HG02642 (cell line): ENCODE data around the gene TGFBR3L.
"Not testable (repeated sequence)": the region's sequence is repeated elsewhere in the genome, so short reads cannot be mapped to it uniquely, and the experiment has no call there.

Source experiments
- ATAC-seq: cut with Tn5 transposase; IDR thresholded peaks from one replicate; pipeline ENCODE4 v1.9.1; 2021; ENCODE audit warnings: mild to moderate bottlenecking; ENCODE audit not compliant: unreplicated experiment, poor library complexity

Gene TGFBR3L

DNA sequence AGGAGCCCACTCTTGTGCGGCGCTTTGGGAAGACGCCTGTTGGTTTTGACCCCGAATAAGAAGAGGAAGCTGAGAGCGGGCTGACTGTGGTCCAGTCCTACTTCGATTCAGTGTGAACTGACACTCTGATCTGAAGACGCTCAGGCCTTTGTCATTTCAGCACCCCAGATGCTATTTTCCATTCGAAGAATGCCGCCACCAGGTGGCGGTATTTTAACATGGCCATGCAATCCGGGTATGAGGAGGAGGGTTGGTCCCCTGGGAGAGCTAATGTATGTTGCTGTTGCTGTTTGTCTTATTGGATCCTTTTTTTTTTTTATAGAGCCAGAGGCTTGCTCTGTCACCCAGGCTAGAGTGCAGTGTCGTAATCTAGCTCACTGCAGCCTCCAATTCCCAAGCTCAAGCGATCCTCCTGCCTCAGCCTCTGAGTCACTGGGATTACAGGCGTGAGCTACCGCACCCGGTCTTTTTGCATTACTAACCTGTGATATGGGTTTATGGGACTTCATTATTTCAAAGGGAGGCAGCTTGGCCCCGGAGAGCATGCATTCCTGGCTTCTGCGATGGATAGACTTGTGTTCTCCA, 29.6 kb downstream of the TGFBR3L start:
- ATAC-seq = peak; percentile 24

DNA sequence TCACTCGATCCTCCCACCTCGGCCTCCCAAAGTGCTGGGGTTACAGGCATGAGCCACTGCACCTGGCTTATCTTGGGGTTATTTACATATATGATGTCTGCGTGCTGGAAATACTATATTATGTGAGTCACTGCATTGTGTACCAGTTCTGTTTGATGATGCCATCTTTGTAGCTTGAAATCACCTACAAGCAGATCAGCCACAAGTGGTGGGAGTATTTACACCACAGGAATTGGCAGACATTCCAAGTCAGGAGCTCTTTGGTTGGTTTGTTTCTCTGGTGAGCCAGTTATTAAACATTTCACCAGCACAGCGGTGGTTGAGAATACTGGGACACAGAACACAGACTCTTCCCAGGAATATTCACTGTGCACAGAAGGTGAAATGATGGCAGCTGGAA, 33.3 kb downstream of the TGFBR3L start:
- no peak for ATAC-seq

DNA sequence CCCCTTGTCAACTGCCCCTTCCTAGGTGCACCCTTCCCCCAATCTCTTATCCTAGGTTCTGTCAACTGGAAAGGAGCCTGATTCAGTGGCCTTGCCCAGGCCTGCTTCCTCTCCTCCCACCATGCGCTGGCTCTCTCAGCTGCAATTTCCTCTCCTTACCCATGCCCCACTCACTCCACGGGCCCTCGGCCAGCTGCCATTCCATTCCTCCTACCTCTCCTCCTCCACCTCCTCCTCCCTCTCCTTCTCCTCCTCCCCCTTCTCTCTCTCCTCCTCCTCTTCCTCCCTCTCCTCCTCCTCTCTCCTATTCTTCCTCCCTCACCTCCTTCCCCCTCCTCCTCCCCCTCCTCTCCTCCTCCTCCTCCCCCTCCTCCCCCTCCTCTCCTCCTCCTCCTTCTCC, 38.4 kb downstream of the TGFBR3L start:
- no peak for ATAC-seq

DNA sequence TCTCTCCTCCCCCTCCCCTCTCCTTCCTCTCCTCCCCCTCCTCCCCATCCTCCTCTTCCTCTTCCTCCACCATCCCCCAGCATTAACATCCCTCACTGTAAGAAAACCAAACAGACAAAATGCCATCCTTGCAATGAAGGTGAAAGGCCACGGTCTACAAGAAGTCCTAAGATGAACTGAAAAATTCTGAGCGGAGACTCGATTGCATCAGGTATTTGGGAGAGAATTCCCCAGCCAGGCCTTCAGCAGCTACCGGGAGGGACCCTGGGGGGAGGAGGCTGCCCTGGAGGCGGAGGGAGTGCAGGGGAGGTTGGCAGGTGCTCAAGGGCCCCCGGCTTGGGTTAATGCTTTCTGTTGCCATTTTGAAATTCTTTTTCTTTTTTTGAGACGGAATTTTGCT, 38.9 kb downstream of the TGFBR3L start:
- no peak for ATAC-seq

DNA sequence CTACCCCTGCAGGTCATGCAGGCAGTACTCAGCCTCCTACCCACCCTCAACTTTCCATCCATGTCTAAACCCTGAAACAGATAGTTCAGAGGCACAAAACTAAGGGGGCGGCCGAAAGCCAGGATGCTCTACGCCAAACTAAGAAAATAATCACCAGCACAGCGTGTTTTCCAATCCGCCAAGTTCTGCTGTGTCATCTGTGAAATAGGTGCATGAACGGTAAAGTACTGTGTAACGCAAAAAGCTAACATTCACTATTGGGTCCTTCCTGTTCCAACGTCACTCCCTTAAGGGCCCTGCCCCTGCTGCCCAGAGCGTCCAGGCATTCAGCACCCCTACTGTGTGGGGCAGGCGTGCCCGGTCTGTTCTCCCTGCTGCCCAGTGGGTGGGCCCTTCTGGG, 41.1 kb downstream of the TGFBR3L start:
- ATAC-seq = no peak

DNA sequence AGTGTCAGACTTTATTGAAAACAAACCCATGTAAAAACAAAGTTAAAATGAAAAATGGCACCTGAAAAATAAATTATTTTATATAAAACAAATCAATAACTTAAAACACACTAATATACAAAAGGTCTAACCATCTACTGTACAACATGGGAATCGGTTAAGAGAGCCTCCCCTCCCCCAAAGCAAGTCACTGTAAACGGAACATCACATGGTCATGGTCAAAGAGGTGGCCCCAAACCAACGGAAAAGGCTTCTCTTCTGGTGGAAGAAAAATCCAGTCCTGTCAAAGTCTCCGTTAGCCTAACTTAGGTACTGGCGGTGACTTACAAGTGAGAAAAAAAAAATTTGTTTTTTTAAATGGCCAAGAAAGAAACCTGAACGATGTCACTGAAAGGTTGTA, 44.6 kb downstream of the TGFBR3L start:
- no peak for ATAC-seq

DNA sequence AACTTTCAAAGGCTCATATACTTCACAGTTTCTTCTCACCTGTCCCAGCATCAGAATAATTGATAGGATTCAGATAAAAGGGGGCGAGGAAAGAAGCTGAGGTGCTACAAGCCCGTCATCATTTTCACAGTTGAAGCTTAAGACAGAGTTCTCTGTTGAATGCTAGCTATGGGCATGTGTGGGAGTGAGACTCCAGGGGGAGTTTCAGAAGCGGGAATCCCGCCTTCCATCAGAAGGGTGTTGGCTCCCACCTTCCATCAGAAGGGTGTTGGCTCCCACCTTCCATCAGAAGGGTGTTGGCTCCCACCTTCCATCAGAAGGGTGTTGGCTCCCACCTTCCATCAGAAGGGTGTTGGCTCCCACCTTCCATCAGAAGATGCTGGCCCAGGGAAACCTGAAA, 46.5 kb downstream of the TGFBR3L start:
- not testable (repeated sequence) for ATAC-seq

DNA sequence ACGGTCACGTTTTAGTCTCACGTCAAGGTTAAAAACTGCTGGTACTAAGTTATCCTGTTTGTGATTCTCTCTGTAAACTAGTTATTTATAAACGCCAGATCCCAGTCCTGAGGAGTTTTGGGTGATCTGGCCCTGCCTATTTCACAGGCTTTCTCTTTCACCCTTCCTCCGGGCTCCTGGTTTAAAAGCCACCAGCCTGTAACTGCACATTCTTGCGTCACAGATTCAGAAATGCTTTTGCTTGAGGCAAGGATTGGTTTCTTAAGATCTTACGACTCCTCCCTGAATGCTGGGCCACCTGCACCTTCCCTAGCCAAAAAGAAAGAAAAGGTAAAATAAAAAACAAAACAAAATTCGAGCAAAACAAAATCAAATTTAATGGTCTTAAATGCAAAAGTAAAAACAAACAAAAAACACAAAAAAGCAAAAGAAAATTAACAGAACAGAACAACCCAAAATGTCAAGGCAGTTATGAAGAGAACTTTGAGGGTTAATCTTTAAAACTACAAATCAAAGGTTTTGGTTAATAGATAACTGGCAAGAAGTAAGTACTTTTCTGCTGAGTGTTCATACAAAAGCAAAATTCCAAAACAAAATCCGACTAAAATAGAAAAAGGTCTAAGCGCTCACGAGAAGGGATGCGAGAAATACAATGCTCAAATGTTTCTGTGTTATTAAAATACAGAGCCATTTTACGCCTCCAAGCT, 47.4 kb downstream of the TGFBR3L start:
- no peak for ATAC-seq

DNA sequence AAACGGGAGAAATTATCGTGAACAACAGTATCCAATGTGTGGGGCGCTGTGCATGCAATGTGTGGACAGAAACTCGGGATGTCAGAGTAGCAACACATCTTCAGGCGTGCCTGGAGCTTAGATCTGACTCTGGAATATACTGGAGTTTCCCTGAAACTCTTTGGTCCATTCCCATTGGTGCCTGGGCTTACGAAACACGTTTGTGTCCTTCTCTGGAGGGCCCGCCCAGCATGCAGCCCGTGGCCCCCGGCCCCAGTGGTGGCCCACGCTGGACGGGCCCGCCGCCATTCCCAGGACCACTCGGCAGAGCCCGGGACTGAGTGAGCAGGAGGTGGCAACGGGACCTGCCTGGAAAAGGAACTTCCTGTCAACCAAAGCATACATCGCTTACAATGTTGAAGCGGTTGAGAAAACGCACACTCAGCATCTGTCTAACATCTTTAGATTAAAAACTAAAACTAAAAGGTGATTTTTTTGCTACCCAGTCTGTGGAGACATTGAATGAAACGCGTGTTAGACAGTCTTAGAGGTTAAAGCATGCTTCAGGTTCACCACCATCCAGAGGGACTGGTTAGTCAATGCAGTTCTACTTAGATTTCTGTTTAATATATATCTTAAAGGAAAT, 48.1 kb downstream of the TGFBR3L start:
- ATAC-seq = no peak

DNA sequence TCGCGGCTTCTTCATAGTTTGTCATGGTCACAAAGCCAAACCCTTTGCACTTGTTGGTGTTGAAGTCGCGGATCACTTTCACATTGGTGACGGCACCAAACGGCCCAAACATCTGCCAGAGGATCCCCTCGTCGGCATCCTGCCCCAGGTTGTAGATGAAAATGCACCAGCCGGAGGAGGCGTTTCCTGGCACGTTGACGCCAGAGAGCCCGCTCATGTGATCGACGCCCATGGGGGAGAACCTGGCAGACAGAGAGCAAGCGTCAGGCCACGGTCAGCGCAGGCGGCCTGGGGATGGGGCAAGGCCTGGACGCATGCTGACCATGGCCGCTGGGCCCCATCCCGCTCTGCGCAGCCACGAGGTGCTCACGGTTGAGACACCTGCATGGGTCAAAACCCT, 48.9 kb downstream of the TGFBR3L start:
- no peak for ATAC-seq

DNA sequence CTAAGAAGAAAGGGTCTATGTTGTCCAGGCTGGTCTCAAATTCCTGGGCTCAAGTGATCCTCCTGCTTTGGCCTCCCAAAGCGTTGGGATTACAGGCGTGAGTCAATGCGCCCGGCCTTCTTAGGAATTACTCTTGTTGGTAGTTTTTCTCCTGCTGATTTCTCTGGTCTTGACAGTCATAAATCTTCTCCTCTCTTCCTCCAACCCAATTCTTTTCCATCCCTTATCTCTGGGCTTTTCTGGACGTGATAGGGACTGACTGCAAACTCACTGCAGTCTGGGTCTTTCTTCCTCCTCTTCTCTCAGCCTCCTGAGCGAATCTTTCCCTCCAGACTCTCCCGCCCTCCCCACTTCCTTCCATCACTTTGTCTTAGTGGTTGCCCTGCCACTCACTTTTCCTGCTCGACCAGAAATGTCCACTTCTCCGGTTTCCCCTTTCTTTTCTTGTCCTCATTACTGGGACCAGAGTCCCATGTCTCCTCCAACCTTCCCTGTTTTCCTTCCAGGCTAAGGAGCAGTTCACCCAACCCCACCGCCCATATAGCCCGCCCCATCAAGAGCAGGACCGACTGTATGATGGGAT, 50.7 kb downstream of the TGFBR3L start:
- no peak for ATAC-seq

DNA sequence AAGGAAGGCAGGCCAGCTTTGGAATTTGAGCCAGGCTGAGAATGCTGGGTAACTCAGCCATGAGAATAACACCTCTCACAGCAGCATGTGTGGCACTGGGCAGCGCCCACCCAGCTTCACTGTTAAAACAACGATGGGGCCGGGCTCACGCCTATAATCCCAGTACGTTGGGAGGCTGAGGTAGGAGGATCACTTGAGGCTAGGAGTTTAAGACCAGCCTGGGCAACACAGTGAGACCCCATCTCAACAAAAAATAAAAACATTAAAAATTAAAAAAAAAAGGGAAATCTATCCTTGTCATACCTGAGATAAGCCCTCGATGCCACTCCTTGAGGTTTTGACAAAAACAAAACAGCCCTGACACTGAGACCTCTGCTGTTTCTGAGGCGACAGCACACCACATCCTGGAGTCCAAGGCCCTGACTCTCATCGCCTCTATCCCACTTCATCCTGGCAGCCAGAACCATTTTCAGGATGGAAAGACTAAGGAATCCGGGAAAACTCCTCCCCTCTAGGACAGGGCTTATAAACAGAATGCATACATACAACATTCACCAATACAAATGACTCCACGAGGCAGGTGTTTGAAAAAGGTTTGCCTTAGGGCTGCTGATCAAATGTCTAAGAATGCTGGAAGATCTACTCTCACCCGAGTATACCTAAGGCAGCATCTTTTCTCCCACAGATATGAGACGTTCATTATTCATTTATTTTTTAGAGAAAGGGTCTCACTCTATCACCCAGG, 51.5 kb downstream of the TGFBR3L start:
- ATAC-seq = no peak

DNA sequence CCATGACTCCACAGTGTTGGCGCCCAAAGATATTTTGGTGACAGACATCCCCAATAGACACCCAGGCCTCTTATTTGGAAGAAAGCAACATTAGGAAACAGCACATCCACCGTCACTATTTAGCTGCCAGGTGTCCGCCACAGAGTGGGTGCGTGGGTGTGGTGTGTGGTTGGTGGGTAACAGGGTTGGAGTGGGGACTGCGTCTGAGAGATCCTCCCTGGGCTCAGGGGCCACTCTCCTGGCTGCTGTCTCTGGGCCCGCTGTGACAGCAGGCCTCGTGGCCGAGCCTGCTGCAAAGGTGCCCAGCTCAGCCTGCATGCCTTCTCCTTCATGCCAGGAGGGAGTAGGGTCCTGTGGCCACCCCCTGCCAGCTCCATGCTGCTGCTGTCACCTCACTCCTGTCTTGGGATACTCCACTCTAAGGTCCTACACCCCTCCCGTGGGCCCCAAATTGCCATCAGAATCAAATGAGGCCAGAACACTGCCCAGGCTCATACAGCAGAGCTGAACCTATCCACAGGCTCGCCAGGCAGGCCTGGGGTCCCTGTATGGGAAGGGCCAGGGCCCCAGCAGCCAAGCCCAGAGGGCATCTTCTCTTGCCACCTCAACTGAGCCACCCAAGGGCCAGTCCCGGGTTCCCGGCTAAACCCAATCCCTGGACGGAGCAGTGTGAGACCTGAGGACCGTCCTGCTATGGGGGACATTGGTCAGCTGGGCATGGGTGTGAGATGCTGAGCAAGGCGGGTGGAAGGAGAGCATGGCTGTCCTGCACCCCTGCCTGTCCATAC, 53.6 kb downstream of the TGFBR3L start:
- no peak for ATAC-seq
